ENCODE results near the gene GCNT1. TPM values are rescaled to one million over a fixed set of nuclear protein-coding genes. Genes with fewer than 3 reads are reported as not detected.

The GCNT1 gene
- total RNA-seq, 1 experiment from 2014 or later, result 17.8 TPM

DNA sequence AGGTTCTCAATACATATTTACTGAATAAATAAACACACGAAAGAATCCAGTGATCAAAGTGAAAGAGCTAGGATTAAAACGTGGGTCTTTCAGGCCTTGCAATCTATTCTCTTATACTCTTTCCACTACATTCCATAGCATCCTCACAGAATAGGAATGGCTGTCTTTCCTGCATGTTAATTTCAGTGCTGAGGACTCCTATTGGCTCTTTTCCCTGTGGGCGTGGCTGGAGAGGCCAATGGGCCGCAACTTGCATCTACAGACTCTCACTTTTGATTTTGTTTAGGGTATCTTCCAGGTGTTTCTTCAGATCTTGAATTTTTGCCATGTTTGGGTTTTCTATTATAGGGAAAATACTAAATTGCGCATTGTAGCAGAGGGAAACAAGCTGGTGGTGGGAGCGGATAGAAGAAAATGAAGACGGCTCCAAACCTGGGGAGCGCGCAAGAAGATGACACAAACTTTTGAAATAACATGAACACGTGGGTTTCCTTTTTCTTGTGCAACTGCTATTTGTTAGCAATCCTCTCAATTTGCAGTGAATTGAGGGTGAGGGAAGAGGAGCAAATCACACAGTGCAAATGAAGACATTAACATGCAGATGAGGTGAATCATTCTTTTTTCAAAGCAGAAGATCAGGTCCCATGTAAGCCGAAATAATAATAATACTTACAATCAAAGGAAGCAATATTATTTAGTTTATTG lies 93.9 kb downstream of the GCNT1 start:
- no peak overlapping the region for H3K4me3 ChIP-seq
- no peak overlapping the region for H3K27ac ChIP-seq
- DNase-seq (ENCODE audit: low read depth in 1 of 2, low spot score in 2 of 2), result no peak
- H3K9me3 ChIP-seq (replicated peaks), result no peaks in the 10 kb centered on the region
- H3K27me3 ChIP-seq (replicated peaks), result no peaks in the 10 kb centered on the region
- no peaks in the 10 kb centered on the region for H3K4me1 ChIP-seq (replicated peaks)
- H3K36me3 ChIP-seq, result no peaks in the 10 kb centered on the region

DNA sequence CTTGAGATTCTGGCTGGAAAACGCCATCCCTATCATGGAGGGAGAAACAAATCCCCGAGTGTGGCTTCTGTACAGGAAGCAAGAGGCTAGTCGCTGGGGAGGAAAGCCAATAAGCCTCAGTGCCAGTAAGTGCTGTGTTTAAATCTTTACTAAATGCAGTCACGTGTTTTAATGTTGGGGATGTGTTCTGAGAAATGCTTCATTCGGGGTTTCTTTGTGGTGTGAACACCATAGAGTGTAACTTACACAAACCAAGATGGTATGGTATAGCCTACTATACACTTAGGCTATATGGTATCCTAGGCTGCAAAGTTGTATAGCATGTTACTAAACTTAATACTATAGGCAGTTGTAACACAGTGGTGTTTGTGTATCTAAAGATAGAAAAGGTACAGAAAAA lies 94.7 kb downstream of the GCNT1 start:
- Histone ChIP-seq H3K36me3 (no peaks in the 10 kb centered on the region), H3K27me3 (replicated peaks) (no peaks in the 10 kb centered on the region), H3K27ac (no peak overlapping the region), H3K9me3 (replicated peaks) (no peaks in the 10 kb centered on the region), H3K4me3 (no peak overlapping the region), H3K4me1 (replicated peaks) (no peaks in the 10 kb centered on the region)
- DNase-seq (ENCODE audit: low read depth in 1 of 2, low spot score in 2 of 2), result no peak

Other genes starting within 250 kb of the GCNT1 start
- gene RFK, start 64.8 kb upstream of the GCNT1 start, total RNA-seq (2014; rRNA removed; shearing (Covaris generic)), result 39.2 and 57.6 TPM in 2 replicates